D341Med (cell line): ENCODE measurements around the gene ABCG8.

Experiments used
- DNase-seq: peaks from one replicate; pipeline ENCODE4 v3.0.0; 2012; ENCODE audit warnings: low spot score

The ABCG8 gene

GRCh38 chr2:43925431-43925830 lies 86.7 kb downstream of the ABCG8 start:
- no peak for DNase-seq

DNA sequence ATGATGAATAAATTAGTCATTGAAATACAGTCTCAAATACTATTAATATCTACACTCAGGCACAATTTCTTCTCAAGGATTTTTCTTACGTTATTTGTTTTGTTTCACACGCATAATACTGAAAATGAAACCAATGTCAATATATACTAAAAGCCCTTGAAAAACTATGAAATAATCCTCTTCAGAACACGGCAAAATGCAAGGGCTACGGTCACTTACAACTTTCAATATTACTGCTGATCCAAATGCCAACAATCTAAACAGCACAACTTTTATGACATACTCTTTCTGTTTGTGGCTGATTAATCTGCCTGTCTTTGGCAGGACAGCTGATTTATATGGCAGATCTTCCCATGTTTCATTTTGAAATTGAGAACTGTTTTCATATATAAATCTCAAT lies 88.7 kb downstream of the ABCG8 start:
- DNase-seq, result no peak

- no peak for DNase-seq
Measured at GRCh38 chr2:43931293-43931692, 92.5 kb downstream of the ABCG8 start.
